ENCODE measurements around the gene MYL5.

Gene MYL5

DNA sequence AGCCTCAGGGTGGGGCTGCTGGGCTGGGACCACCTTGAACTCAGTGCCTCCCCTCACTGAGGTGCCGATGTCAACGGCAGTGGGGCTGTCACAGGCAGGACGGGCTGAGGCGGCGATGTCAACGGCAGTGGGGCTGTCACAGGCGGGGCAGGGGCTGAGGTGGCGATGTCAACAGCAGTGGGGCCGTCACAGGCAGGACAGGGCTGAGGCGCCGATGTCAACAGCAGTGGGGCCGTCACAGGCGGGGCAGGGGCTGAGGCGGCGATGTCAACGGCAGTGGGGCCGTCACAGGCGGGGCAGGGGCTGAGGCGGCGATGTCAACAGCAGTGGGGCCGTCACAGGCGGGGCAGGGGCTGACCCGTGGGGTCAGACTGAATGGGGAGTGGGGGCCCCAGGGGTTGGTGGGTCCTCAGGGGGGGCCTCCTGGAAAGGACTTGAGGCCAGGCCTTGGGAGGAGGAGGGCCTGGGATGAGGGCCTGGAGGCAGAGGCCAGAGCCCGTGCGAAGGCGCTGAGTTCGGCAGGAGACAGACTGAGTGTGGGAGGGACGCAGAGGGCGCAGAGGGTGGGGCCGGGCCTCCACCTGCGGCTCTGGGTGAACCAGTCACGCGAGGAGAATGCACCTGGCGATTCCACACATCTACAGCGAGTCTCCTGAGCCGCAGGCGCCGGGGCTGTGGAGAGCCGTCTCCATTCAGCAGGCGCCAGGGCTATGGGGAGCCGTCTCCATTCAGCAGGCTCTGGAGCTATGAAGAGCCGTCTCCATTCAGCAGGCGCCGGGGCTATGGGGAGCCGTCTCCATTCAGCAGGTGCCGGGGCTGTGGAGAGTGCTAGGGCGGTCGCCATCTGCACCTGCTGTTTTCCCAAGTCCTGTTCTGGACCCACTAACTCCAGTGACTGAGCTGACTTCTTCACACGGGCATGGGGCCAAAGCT is 23.1 kb upstream of the MYL5 start:
- H3K4me3 ChIP-seq (ENCODE audit: low read length in 2 of 2): no peak overlapping the region
- peaks cover 3 to 13% of the 10 kb centered on the region in 2 donors for H3K27me3 ChIP-seq (ENCODE audit: control insufficient read depth in 2 of 2, insufficient read depth in 2 of 2, low read length in 2 of 2)
- H3K4me1 ChIP-seq (ENCODE audit: control insufficient read depth in 2 of 2, insufficient read depth in 2 of 2, low read length in 2 of 2): no peaks in the 10 kb centered on the region
- no peak overlapping the region for H3K27ac ChIP-seq (ENCODE audit: low read depth in 2 of 2, low read length in 2 of 2)
- no peaks in the 10 kb centered on the region for H3K36me3 ChIP-seq (ENCODE audit: control insufficient read depth in 2 of 2, insufficient read depth in 2 of 2, low read length in 2 of 2)
- no peaks in the 10 kb centered on the region for H3K9me3 ChIP-seq (ENCODE audit: control insufficient read depth in 2 of 2, low read length in 2 of 2)
- H3K9ac ChIP-seq (ENCODE audit: low read depth in 1 of 2, low read length in 2 of 2): no peak overlapping the region

DNA sequence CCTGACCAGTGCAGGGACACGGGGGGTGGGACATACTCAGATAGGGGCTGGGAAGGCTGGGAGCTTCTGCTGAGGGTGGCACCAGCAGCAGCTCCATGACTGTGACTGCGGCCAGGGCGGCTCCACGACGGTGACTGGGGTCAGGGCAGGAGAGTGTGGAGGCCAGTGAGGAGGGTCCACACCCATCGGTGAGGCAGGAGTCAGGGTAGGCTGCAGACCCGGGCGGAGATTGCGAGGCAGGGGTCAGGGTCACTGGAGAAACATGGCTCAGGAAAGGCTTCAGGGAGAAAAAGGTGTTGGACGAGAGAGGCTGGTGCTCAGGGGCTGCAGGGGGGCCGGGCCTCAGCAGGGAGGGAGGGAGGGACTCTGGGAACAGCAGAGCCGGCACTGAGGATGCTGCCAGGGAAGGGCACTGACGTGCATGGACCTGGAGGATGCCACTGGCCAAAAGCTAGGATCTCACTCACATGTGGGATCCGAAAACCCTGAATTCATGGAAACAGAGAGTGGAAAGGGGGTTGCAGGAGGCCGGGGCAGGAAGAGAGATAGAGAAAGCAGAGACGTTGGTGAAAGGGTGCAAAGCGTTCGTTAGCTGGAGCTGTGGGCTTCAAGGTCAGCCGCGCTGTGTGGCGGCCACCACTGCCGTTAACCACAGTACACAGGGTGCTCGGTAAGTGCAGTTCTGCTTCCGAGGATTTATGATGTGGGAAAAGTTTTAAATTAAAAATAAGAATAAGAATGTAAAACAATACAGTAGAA is 22.3 kb upstream of the MYL5 start:
- Histone ChIP-seq H3K27me3 (ENCODE audit: control insufficient read depth in 2 of 2, insufficient read depth in 2 of 2, low read length in 2 of 2) (peaks cover 3 to 13% of the 10 kb centered on the region in 2 donors), H3K4me3 (ENCODE audit: low read length in 2 of 2) (no peak overlapping the region), H3K9ac (ENCODE audit: low read depth in 1 of 2, low read length in 2 of 2) (no peak overlapping the region)

GRCh38 chr4:653080-653821 is 21.1 kb upstream of the MYL5 start:
- H3K9ac ChIP-seq (ENCODE audit: low read depth in 1 of 2, low read length in 2 of 2): no peak overlapping the region
- no peaks in the 10 kb centered on the region for H3K9me3 ChIP-seq (ENCODE audit: control insufficient read depth in 2 of 2, low read length in 2 of 2)
- no peaks in the 10 kb centered on the region for H3K4me1 ChIP-seq (ENCODE audit: control insufficient read depth in 2 of 2, insufficient read depth in 2 of 2, low read length in 2 of 2)
- no peak overlapping the region for H3K4me3 ChIP-seq (ENCODE audit: low read length in 2 of 2)
- no peaks in the 10 kb centered on the region for H3K36me3 ChIP-seq (ENCODE audit: control insufficient read depth in 2 of 2, insufficient read depth in 2 of 2, low read length in 2 of 2)
- peaks cover 3 to 13% of the 10 kb centered on the region in 2 donors for H3K27me3 ChIP-seq (ENCODE audit: control insufficient read depth in 2 of 2, insufficient read depth in 2 of 2, low read length in 2 of 2)
- no peak overlapping the region for H3K27ac ChIP-seq (ENCODE audit: low read depth in 2 of 2, low read length in 2 of 2)

More for the DNA sequence above, 22.3 kb upstream of the MYL5 start:
- no peak overlapping the region for H3K27ac ChIP-seq (ENCODE audit: low read depth in 2 of 2, low read length in 2 of 2)
- H3K36me3 ChIP-seq (ENCODE audit: control insufficient read depth in 2 of 2, insufficient read depth in 2 of 2, low read length in 2 of 2): no peaks in the 10 kb centered on the region
- no peaks in the 10 kb centered on the region for H3K4me1 ChIP-seq (ENCODE audit: control insufficient read depth in 2 of 2, insufficient read depth in 2 of 2, low read length in 2 of 2)
- no peaks in the 10 kb centered on the region for H3K9me3 ChIP-seq (ENCODE audit: control insufficient read depth in 2 of 2, low read length in 2 of 2)

DNA sequence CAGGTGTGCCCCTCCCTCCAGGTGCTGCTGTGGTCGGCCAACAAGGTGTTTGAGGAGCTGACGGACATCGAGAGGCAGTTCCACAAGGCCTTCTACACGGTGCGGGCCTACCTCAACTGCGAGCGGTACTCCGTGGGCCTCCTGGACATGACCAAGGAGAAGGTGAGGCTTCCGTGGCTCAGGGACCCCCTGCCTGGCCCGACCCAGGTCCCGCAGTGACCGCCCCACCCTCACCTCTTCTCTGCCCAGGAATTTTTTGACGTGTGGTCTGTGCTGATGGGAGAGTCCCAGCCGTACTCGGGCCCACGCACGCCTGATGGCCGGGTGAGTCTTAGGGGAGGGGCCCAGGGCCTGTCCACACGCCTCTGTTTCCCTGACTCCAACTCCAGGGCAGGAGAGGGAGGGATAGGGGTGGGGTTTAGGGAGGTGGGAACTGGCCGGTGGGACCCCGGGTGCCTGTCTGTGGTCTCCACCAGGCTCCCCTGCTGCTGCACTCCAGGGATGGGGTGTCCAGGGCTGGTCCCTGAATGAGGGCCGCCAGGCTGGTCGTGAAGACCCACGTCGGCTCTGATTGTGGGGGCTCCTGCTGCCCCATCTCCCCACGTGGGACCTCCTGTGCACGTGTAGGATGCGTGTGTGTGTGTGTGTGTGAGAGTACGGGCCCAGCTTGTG is 20.4 kb upstream of the MYL5 start:
- Histone ChIP-seq H3K27me3 (ENCODE audit: control insufficient read depth in 2 of 2, insufficient read depth in 2 of 2, low read length in 2 of 2) (peaks cover 3 to 13% of the 10 kb centered on the region in 2 donors), H3K36me3 (ENCODE audit: control insufficient read depth in 2 of 2, insufficient read depth in 2 of 2, low read length in 2 of 2) (no peaks in the 10 kb centered on the region), H3K4me3 (ENCODE audit: low read length in 2 of 2) (no peak overlapping the region), H3K27ac (ENCODE audit: low read depth in 2 of 2, low read length in 2 of 2) (no peak overlapping the region), H3K9ac (ENCODE audit: low read depth in 1 of 2, low read length in 2 of 2) (no peak overlapping the region), H3K4me1 (ENCODE audit: control insufficient read depth in 2 of 2, insufficient read depth in 2 of 2, low read length in 2 of 2) (no peaks in the 10 kb centered on the region), H3K9me3 (ENCODE audit: control insufficient read depth in 2 of 2, low read length in 2 of 2) (no peaks in the 10 kb centered on the region)

DNA sequence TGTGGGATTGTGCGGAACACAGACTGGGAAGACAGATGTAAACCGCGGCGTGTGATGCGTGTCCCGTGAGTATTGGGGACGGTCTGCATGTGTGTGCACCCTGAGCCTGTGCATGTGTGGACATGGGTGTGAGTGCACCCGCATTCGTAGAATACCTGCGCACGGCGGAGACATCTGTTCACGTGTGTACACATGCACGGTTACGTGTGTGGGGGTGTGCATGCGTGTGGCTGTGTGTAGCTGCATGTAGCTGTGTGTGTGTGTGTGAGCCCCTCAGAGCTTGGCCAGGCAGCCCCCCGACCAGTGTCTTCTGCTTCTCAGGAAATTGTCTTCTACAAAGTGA is 19.9 kb upstream of the MYL5 start:
- no peak overlapping the region for H3K9ac ChIP-seq (ENCODE audit: low read depth in 1 of 2, low read length in 2 of 2)
- no peaks in the 10 kb centered on the region for H3K36me3 ChIP-seq (ENCODE audit: control insufficient read depth in 2 of 2, insufficient read depth in 2 of 2, low read length in 2 of 2)
- H3K4me3 ChIP-seq (ENCODE audit: low read length in 2 of 2): no peak overlapping the region
- H3K27ac ChIP-seq (ENCODE audit: low read depth in 2 of 2, low read length in 2 of 2): no peak overlapping the region
- peaks cover 3 to 13% of the 10 kb centered on the region in 2 donors for H3K27me3 ChIP-seq (ENCODE audit: control insufficient read depth in 2 of 2, insufficient read depth in 2 of 2, low read length in 2 of 2)
- no peaks in the 10 kb centered on the region for H3K4me1 ChIP-seq (ENCODE audit: control insufficient read depth in 2 of 2, insufficient read depth in 2 of 2, low read length in 2 of 2)
- H3K9me3 ChIP-seq (ENCODE audit: control insufficient read depth in 2 of 2, low read length in 2 of 2): no peaks in the 10 kb centered on the region

GRCh38 chr4:654871-655463 is 19.4 kb upstream of the MYL5 start:
- Histone ChIP-seq H3K9ac (ENCODE audit: low read depth in 1 of 2, low read length in 2 of 2) (no peak overlapping the region), H3K27me3 (ENCODE audit: control insufficient read depth in 2 of 2, insufficient read depth in 2 of 2, low read length in 2 of 2) (peaks cover 3 to 13% of the 10 kb centered on the region in 2 donors), H3K27ac (ENCODE audit: low read depth in 2 of 2, low read length in 2 of 2) (no peak overlapping the region), H3K9me3 (ENCODE audit: control insufficient read depth in 2 of 2, low read length in 2 of 2) (no peaks in the 10 kb centered on the region), H3K4me3 (ENCODE audit: low read length in 2 of 2) (no peak overlapping the region), H3K36me3 (ENCODE audit: control insufficient read depth in 2 of 2, insufficient read depth in 2 of 2, low read length in 2 of 2) (no peaks in the 10 kb centered on the region), H3K4me1 (ENCODE audit: control insufficient read depth in 2 of 2, insufficient read depth in 2 of 2, low read length in 2 of 2) (no peaks in the 10 kb centered on the region)

GRCh38 chr4:655464-656151 is 18.7 kb upstream of the MYL5 start:
- Histone ChIP-seq H3K4me3 (ENCODE audit: low read length in 2 of 2) (no peak overlapping the region), H3K4me1 (ENCODE audit: control insufficient read depth in 2 of 2, insufficient read depth in 2 of 2, low read length in 2 of 2) (no peaks in the 10 kb centered on the region), H3K9me3 (ENCODE audit: control insufficient read depth in 2 of 2, low read length in 2 of 2) (no peaks in the 10 kb centered on the region), H3K27ac (ENCODE audit: low read depth in 2 of 2, low read length in 2 of 2) (no peak overlapping the region), H3K36me3 (ENCODE audit: control insufficient read depth in 2 of 2, insufficient read depth in 2 of 2, low read length in 2 of 2) (no peaks in the 10 kb centered on the region), H3K27me3 (ENCODE audit: control insufficient read depth in 2 of 2, insufficient read depth in 2 of 2, low read length in 2 of 2) (peaks cover 0 to 8% of the 10 kb centered on the region in 2 donors), H3K9ac (ENCODE audit: low read depth in 1 of 2, low read length in 2 of 2) (no peak overlapping the region)

DNA sequence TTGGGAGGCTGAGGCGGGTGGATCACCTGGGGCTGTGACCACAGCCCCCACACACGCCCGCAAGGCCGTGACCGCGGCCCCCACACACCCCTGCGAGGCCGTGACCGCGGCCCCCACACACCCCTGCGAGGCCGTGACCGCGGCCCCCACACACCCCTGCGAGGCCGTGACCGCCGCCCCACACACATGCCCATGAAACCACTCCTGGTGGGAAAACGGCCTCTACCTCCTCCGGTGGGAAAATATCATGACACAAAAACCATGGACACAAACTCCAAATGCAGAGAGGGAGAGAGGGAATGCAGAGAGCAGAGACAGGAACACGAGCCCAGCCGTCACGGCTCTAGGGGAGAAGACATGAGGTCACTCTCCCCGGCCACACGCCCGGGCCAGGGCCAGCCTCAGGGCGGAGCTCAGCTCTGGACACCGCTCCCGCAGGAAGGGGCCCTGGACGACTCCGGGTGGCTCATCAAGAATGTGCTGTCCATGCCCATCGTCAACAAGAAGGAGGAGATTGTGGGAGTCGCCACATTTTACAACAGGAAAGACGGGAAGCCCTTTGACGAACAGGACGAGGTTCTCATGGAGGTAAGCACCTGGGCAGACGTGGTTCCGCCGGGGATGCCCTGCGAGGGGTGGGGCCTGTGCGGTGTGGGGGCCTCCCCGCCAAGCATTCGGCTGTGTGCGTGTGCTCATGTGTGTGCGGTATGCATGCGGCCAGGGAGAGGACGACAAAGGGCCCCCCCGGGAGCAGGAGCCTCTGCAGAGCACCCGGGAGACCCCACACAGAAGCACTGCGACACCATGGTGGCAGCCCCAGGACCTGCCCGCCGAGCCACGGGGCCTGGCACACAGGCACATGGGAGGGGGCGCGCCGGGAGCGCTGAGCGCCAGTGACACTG is 17.7 kb upstream of the MYL5 start:
- Histone ChIP-seq H3K4me3 (ENCODE audit: low read length in 2 of 2) (no peak overlapping the region), H3K9ac (ENCODE audit: low read depth in 1 of 2, low read length in 2 of 2) (no peak overlapping the region), H3K27me3 (ENCODE audit: control insufficient read depth in 2 of 2, insufficient read depth in 2 of 2, low read length in 2 of 2) (peaks cover 0 to 2% of the 10 kb centered on the region in 2 donors), H3K27ac (ENCODE audit: low read depth in 2 of 2, low read length in 2 of 2) (no peak overlapping the region), H3K36me3 (ENCODE audit: control insufficient read depth in 2 of 2, insufficient read depth in 2 of 2, low read length in 2 of 2) (no peaks in the 10 kb centered on the region), H3K9me3 (ENCODE audit: control insufficient read depth in 2 of 2, low read length in 2 of 2) (no peaks in the 10 kb centered on the region), H3K4me1 (ENCODE audit: control insufficient read depth in 2 of 2, insufficient read depth in 2 of 2, low read length in 2 of 2) (no peaks in the 10 kb centered on the region)

All from mucosa of rectum (tissue), 2 donors.